GM12874 (cell line): ENCODE measurements around the gene NPPA.

Experiments
- CTCF ChIP-seq: IDR thresholded peaks from 2 replicates; pipeline ENCODE4 v1.5.1; 2011; ENCODE audit warnings: low read depth, mild to moderate bottlenecking, control low read depth, low read length, moderate library complexity; ENCODE audit not compliant: insufficient read depth

The NPPA gene

GRCh38 chr1:11847667-11848372 lies at the start of gene NPPA:
TSS of gene NPPA (minus strand) at chr1:11847783. CDS start at chr1:11847684, 99 bp downstream.
- TF ChIP-seq CTCF: no peak

- TF ChIP-seq CTCF: peak; percentile 98
Measured at GRCh38 chr1:11893907-11894251, 46.3 kb upstream of the NPPA start.

GRCh38 chr1:11891433-11892186 lies 44.0 kb upstream of the NPPA start:
- no peak for TF ChIP-seq CTCF

GRCh38 chr1:11888877-11889208 lies 41.3 kb upstream of the NPPA start:
- no peak for TF ChIP-seq CTCF

- TF ChIP-seq CTCF: no peak
Measured at GRCh38 chr1:11888206-11888876, 40.8 kb upstream of the NPPA start.

GRCh38 chr1:11887666-11888007 lies 40.1 kb upstream of the NPPA start:
- TF ChIP-seq CTCF: no peak

GRCh38 chr1:11886986-11887665 lies 39.5 kb upstream of the NPPA start:
- TF ChIP-seq CTCF: no peak
